Endothelial cell of umbilical vein (primary cell): Measurements from ENCODE around the gene L2HGDH. TPM values are rescaled to one million over a fixed set of nuclear protein-coding genes. Genes with fewer than 3 reads are reported as not detected.

Source experiments
- BruUV-seq: library from RNA; stranded (reverse); fragments of 400-500 nt; replicated peaks from 2 replicates; lab custom pipeline; 2021; lab: Mats Ljungman, UMichigan
- CTCF ChIA-PET: fragments of 300-600, 350-600 bp; sonication (Branson Sonifier 250); formaldehyde crosslinking; loops from one replicate; lab custom pipeline; 2021; ENCODE audit warnings: antibody characterized with exemption, inconsistent platforms; lab: Charles Lee
- POLR2A ChIA-PET: fragments of 300-600, 350-600 bp; sonication (Branson Sonifier 250); formaldehyde crosslinking; loops from one replicate; lab custom pipeline; 2021; ENCODE audit warnings: antibody characterized with exemption, inconsistent platforms; lab: Charles Lee
- DNase-seq: peaks from one replicate; pipeline ENCODE4 v3.0.0-alpha.2; 2011; ENCODE audit warnings: low read depth, low spot score
- FAIRE-seq: peaks from 2 replicates; lab custom pipeline; 2011; peaks lifted over from hg19 to GRCh38; lab: Jason Lieb, UNC
- H2AFZ ChIP-seq: 2 replicates; pipeline ENCODE4 v1.6.0; 2012; ENCODE audit warnings: low read depth, low read length, control low read depth, inconsistent platforms
- H3K27ac ChIP-seq: 2 replicates; pipeline ENCODE4 v1.5.1; 2011; ENCODE audit warnings: low read depth, mild to moderate bottlenecking, control low read depth, low read length, moderate library complexity; ENCODE audit not compliant: insufficient read depth
- H3K27me3 ChIP-seq, 2 experiments: 2 replicates each; pipeline versions ENCODE4 v1.6.0 to v1.6.1; 2011; ENCODE audit warnings: low read length in 2 of 2, mixed read lengths in 1 of 2; ENCODE audit not compliant: control insufficient read depth in 2 of 2, insufficient read depth in 2 of 2
- H3K36me3 ChIP-seq, 2 experiments: 2 replicates in 1 of 2; 3 replicates in 1 of 2; pipeline ENCODE4 v1.5.1; 2011; ENCODE audit warnings: low read length in 2 of 2, mild to moderate bottlenecking in 1 of 2, moderate library complexity in 1 of 2; ENCODE audit not compliant: control insufficient read depth in 2 of 2, insufficient read depth in 2 of 2; ENCODE audit errors: extremely low read depth in 1 of 2
- H3K4me1 ChIP-seq: 3 replicates; pipeline ENCODE4 v1.5.1; 2011; ENCODE audit warnings: mild to moderate bottlenecking, low read length; ENCODE audit not compliant: control insufficient read depth, insufficient read depth; ENCODE audit errors: extremely low read depth
- H3K4me2 ChIP-seq: 2 replicates; pipeline ENCODE4 v1.6.1; 2011; ENCODE audit warnings: low read length, control low read depth, mixed read lengths; ENCODE audit not compliant: insufficient read depth
- H3K4me3 ChIP-seq, 3 experiments: fragments of 200-600 bp in 1 of 3; sonication (generic), shearing (Covaris generic) in 1 of 3; replicated peaks in 1 of 3; 2 replicates each; pipeline ENCODE4 v1.5.1; 2011 to 2016; ENCODE audit warnings: control low read depth in 3 of 3, low read length in 3 of 3, mild to moderate bottlenecking in 2 of 3, inconsistent platforms in 1 of 3, low read depth in 1 of 3, moderate library complexity in 1 of 3; ENCODE audit not compliant: insufficient read depth in 1 of 3
- H3K79me2 ChIP-seq: 2 replicates; pipeline ENCODE4 v1.6.0; 2012; ENCODE audit warnings: low read length, inconsistent platforms; ENCODE audit not compliant: control insufficient read depth, insufficient read depth
- H3K9ac ChIP-seq: replicated peaks from 2 replicates; pipeline ENCODE3; 2011; ENCODE audit warnings: low read length, control low read depth; ENCODE audit not compliant: insufficient read depth; ENCODE audit errors: extremely low read depth
- H3K9me1 ChIP-seq: replicated peaks from 3 replicates; pipeline ENCODE4 v1.6.0; 2011; ENCODE audit warnings: mild to moderate bottlenecking, low read length; ENCODE audit not compliant: control insufficient read depth, insufficient read depth; ENCODE audit errors: extremely low read depth
- H3K9me3 ChIP-seq: replicated peaks from 2 replicates; pipeline ENCODE4 v1.5.1; 2012; ENCODE audit warnings: low read length, inconsistent platforms; ENCODE audit not compliant: control insufficient read depth, insufficient read depth
- H4K20me1 ChIP-seq: replicated peaks from 2 replicates; pipeline ENCODE3; 2011; ENCODE audit warnings: mild to moderate bottlenecking, low read length; ENCODE audit not compliant: control insufficient read depth, insufficient read depth; ENCODE audit errors: extremely low read depth
- EZH2 ChIP-seq: IDR thresholded peaks from 2 replicates; pipeline ENCODE4 v1.6.1; 2012; ENCODE audit warnings: borderline replicate concordance, low read depth, mild to moderate bottlenecking, moderate library complexity, low read length, inconsistent platforms; ENCODE audit not compliant: severe bottlenecking
- FOS ChIP-seq: IDR thresholded peaks from 2 replicates; pipeline ENCODE4 v1.6.1; 2011; ENCODE audit warnings: mild to moderate bottlenecking, low read length, moderate library complexity, borderline replicate concordance; ENCODE audit not compliant: insufficient read depth
- GATA2 ChIP-seq: IDR thresholded peaks from 2 replicates; pipeline ENCODE4 v1.7.0; 2011; ENCODE audit warnings: low read depth, mild to moderate bottlenecking, moderate library complexity, mixed read lengths, low read length; ENCODE audit not compliant: insufficient read length, insufficient read depth
- JUN ChIP-seq: IDR thresholded peaks from 2 replicates; pipeline ENCODE4 v1.6.1; 2011; ENCODE audit warnings: borderline replicate concordance, low read depth; ENCODE audit not compliant: insufficient read length, insufficient read depth
- MYC ChIP-seq: IDR thresholded peaks from one replicate; pipeline ENCODE4 v1.6.1; 2011; ENCODE audit warnings: mild to moderate bottlenecking, low read depth, low read length
- POLR2A ChIP-seq: IDR thresholded peaks from 2 replicates; pipeline ENCODE4 v1.6.1; 2012; ENCODE audit warnings: low read depth, mild to moderate bottlenecking, control low read depth, low read length
- POLR2AphosphoS5 ChIP-seq: IDR thresholded peaks from 2 replicates; pipeline ENCODE4 v1.6.1; 2012; ENCODE audit warnings: low read depth, mild to moderate bottlenecking, control low read depth, low read length, moderate library complexity; ENCODE audit not compliant: insufficient read depth
- dilution Hi-C: fragments of 300-500 bp; cut with MboI; formaldehyde crosslinking; loops from one replicate; pipeline ENCODE4 v1.15.0; 2019; ENCODE audit warnings: low sequenced_read_pairs; ENCODE audit not compliant: extremely low pct_ligation_motif_present
- intact Hi-C: fragments of 100-400 bp; cut with micrococcal nuclease; formaldehyde crosslinking; loops from one replicate; pipeline ENCODE4 v1.10.0; 2022
- polyA plus RNA-seq, 4 experiments: library from polyadenylated mRNA; depleted of rRNA in 3 of 4; stranded (reverse) in 3 of 4; unstranded in 1 of 4; fragments of >200 nt; gene quantifications; 2 replicates each; pipeline versions ENCODE4 v1.2.1 to v1.2.3, GENCODE V29; 2011 to 2012; ENCODE audit warnings: missing spikeins in 1 of 4
- total RNA-seq: library from RNA; stranded (reverse); gene quantifications from 2 replicates; pipeline ENCODE4 v1.2.3, GENCODE V29; 2021
- TF ChIP-seq, protein P1 (sequence below), 2 donors: IDR thresholded peaks; 1 replicate in 1 of 2; 2 replicates in 1 of 2; pipeline ENCODE4 v1.5.1; 2011; ENCODE audit warnings: low read length in 2 of 2, mild to moderate bottlenecking in 2 of 2, moderate library complexity in 2 of 2, control low read depth in 1 of 2, inconsistent platforms in 1 of 2, low read depth in 1 of 2; ENCODE audit not compliant: insufficient read depth in 1 of 2; ENCODE audit errors: extremely low read depth in 1 of 2
- TF ChIP-seq, protein P2 (sequence below): IDR thresholded peaks from 2 replicates; pipeline ENCODE4 v1.6.1; 2011; ENCODE audit not compliant: insufficient read depth, insufficient read length

Gene L2HGDH
- total and polyA plus RNA-seq, 2 donors (not counting 3 experiments of a cell fraction or from before 2014, with no cell fraction given): 2.5 to 5.3 TPM

- Histone ChIP-seq H3K9me1 (no peaks in the 10 kb centered on the region), H3K9me3 (no peaks in the 10 kb centered on the region), H3K4me2 (no peak overlapping the region), H3K4me3 (no peak overlapping the region), H3K9ac (no peak overlapping the region), H3K27ac (no peak overlapping the region), H3K27me3 (no peaks in the 10 kb centered on the region), H3K4me1 (no peaks in the 10 kb centered on the region), H3K36me3 (no peaks in the 10 kb centered on the region), H4K20me1 (peaks cover 9% of the 10 kb centered on the region), H3K79me2 (peaks cover 54% of the 10 kb centered on the region), H2AFZ (no peak overlapping the region)
- CTCF ChIA-PET: no interaction called here
- intact Hi-C loops (no loop called here), dilution Hi-C loops (no loop called here)
- POLR2A ChIA-PET: no interaction called here
- TF ChIP-seq JUN: no peak
- no peak for TF ChIP-seq MYC
- no peak for TF ChIP-seq GATA2
- TF ChIP-seq, protein P1, sequence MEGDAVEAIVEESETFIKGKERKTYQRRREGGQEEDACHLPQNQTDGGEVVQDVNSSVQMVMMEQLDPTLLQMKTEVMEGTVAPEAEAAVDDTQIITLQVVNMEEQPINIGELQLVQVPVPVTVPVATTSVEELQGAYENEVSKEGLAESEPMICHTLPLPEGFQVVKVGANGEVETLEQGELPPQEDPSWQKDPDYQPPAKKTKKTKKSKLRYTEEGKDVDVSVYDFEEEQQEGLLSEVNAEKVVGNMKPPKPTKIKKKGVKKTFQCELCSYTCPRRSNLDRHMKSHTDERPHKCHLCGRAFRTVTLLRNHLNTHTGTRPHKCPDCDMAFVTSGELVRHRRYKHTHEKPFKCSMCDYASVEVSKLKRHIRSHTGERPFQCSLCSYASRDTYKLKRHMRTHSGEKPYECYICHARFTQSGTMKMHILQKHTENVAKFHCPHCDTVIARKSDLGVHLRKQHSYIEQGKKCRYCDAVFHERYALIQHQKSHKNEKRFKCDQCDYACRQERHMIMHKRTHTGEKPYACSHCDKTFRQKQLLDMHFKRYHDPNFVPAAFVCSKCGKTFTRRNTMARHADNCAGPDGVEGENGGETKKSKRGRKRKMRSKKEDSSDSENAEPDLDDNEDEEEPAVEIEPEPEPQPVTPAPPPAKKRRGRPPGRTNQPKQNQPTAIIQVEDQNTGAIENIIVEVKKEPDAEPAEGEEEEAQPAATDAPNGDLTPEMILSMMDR (IDR thresholded peaks at IDR 0.05; ENCODE audit: extremely low read depth in 1 of 2, insufficient read depth in 1 of 2, low read depth in 1 of 2, low read length in 2 of 2): no peak
- no peak for TF ChIP-seq POLR2A
- TF ChIP-seq FOS: no peak
- no peak for TF ChIP-seq POLR2AphosphoS5
- TF ChIP-seq, protein P2, sequence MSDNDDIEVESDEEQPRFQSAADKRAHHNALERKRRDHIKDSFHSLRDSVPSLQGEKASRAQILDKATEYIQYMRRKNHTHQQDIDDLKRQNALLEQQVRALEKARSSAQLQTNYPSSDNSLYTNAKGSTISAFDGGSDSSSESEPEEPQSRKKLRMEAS: no peak
- no peak for TF ChIP-seq EZH2
- FAIRE-seq (no peak), DNase-seq (no peak)
- BruUV-seq: no TSS peak
These were observed 98.2 kb downstream of the L2HGDH start for GRCh38 chr14:50213795-50214194.
